H54 (cell line): ENCODE data around the gene PLAAT5.
"Not testable (repeated sequence)": the region's sequence is repeated elsewhere in the genome, so short reads cannot be mapped to it uniquely, and the experiment has no call there.

Experiments
- DNase-seq: peaks from one replicate; pipeline ENCODE4 v3.0.0; 2011; ENCODE audit warnings: low spot score, mixed read lengths; ENCODE audit not compliant: insufficient read length
- FAIRE-seq: peaks from 3 replicates; lab custom pipeline; 2011; peaks lifted over from hg19 to GRCh38; lab: Jason Lieb, UNC
- POLR2A ChIP-seq: IDR thresholded peaks from 2 replicates; pipeline ENCODE4 v1.6.1; 2011; ENCODE audit warnings: low read depth, mild to moderate bottlenecking, low read length

Gene PLAAT5

GRCh38 chr11:63485777-63486176 is 5.2 kb downstream of the PLAAT5 start:
- DNase-seq (no peak), FAIRE-seq (no peak)
- TF ChIP-seq POLR2A: no peak

GRCh38 chr11:63480039-63480438 is 10.9 kb downstream of the PLAAT5 start:
- peak; percentile 55 for FAIRE-seq
- no peak for TF ChIP-seq POLR2A
- no peak for DNase-seq

DNA sequence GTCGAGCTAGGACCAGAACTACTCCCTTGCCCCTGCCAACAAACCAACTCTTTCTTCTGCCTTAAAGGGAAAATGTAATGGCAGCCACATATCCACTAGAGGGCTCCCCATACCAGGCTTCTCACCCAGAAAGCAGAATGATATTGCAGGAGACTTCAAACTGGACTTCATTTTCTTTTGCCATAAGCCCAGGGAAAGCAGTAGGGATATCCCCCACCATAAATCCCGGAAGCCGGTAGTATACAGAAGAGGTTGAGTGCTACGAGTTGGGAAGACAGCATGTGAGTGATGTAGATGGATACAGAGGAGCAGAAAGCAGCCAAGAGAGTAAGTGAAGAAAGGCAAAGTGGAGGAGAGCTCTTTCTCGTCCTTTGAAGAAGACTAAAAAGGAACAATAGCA is 12.1 kb downstream of the PLAAT5 start:
- DNase-seq: peak; percentile 68
- FAIRE-seq: peak; percentile 97
- TF ChIP-seq POLR2A: no peak

- no peak for DNase-seq
- no peak for FAIRE-seq
These were observed 14.3 kb downstream of the PLAAT5 start for GRCh38 chr11:63476618-63477017.

GRCh38 chr11:63472372-63472771 is 18.6 kb downstream of the PLAAT5 start:
- no peak for TF ChIP-seq POLR2A
- DNase-seq: no peak
- no peak for FAIRE-seq

More at GRCh38 chr11:63476618-63477017, 14.3 kb downstream of the PLAAT5 start:
- TF ChIP-seq POLR2A: no peak

DNA sequence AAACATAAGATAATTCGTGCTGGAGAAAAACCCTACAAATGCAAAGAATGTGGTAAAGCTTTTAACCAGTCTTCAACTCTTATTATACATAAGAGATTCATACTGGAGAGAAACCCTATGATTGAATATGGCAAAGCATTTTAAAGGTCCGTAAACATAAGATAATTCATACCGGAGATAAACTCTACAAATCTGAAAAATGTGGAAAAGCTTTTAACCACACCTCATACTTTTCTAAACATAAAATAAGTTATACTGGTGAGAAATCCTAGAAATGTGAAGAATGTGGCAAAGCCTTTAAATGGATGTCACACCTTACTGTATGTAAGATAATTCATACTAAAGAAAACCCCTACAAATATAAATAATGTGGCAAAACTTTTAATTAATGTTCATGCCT is 20.7 kb downstream of the PLAAT5 start:
- TF ChIP-seq POLR2A: no peak
- FAIRE-seq (no peak), DNase-seq (no peak)

DNA sequence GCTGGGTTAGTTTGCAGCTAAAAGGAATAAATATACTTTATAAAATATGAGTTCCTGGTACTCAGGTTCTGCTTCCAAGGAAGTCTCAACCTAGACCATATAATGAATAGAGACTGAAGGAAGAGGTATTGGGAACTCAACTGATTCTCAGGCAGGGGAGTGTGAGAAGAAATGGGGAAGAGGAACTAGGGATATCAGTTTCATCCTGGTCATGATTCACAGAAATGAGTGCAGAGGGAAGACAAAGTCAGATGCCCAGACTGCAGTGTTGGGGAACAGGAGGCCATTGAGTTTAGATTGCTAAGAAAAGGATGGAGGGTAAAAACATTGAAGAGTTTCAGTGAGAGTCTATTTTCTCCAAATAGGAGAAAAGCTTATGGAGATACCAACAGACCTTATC is 28.8 kb downstream of the PLAAT5 start:
- DNase-seq (no peak), FAIRE-seq (no peak)
- TF ChIP-seq POLR2A: no peak

DNA sequence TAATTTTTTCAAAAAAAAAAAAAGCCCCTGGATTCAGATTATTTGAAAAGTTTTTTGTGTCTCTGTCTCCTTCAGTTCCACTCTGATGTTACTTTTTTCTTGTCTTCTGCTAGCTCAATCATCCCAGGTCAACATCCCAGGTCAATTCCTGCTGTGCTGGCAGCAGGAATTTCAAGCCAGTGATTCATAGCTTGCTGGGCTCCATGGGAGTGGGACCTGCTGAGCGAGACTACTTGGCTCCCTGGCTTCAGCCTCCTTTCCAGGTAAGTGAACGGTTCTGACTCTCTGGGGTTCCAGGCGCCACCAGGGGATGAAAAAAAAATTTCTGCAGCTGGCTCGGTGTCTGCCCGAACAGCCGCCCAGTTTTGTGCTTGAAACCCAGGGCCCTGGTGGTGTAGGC is 31.4 kb downstream of the PLAAT5 start:
- TF ChIP-seq POLR2A: no peak
- no peak for FAIRE-seq
- DNase-seq: no peak

DNA sequence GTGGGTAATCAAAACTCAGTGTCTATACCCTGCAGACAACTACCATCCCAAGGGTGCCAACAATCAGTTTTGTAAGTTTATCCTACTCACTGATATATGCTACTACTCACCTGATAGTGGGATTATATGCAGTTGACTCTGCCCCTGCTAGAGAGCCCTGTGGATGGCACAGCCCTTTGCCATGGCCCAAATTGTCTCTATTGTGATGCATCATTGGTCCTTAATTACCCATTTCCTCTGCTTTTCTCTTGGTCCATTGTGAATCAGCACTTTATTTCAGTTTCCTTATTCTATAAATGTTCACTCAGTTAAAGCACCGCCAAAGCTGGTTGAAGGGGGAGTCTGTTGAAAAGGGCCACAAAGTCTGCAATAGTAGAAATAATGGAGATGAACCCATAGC is 42.3 kb downstream of the PLAAT5 start:
- FAIRE-seq (no peak), DNase-seq (no peak)
- no peak for TF ChIP-seq POLR2A

DNA sequence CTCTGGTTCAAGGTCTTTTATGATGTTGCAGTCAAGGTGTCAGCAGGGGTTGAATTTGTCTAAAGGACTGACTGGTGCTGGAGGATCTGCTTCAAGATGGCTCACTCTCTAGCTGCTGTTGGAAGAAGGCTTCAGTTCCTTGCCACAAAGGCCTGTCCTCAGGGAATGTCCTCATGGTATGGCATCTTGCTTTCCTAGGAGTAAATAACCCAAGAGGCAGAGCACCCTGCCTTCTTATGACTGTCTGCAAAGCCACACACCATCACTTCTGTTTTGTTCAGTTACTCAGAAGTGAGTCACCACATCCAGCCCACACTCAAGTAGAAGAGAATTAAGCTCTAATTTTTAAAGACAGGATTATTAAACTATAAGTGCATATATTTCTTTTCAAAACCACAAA is 45.2 kb downstream of the PLAAT5 start:
- DNase-seq: peak; percentile 12
- no peak for TF ChIP-seq POLR2A
- FAIRE-seq: no peak

DNA sequence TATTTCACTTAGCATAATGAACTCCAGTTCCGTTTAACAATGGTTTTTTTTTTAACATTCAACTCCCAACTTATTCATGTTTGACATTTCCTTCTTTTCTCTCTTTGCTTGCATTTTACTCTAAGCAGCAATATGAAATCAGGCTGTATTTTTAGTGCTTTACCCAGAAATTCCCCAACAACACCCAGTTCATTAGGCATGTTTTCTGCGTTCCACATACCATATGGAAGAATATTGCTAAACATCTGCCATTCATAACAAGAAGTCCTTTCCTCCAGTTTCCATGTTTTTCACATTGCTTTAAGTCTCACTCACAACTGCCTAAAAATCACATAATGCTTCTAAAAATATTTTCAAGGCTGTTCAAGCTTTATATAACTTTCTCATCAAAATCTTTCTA is 45.8 kb downstream of the PLAAT5 start:
- no peak for TF ChIP-seq POLR2A
- DNase-seq (no peak), FAIRE-seq (no peak)

DNA sequence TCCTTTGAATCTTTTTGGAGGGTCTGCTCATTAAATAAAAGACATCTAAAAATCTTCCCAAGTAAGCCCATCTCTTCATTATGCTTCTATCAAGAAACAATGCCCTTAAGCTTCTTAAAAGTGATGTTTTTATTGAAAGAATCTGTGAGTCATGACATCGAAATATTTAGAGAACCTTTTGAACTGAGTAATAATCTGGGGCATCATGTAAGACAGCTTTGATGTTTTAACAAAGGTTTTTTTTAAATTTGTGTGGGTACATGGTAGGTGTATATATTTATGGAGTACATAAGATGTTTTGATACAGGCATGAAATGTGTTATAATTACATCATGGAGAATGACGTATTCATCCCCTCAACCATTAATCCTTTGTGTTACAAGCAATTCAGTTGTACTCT is 46.8 kb downstream of the PLAAT5 start:
- DNase-seq (no peak), FAIRE-seq (no peak)
- TF ChIP-seq POLR2A: no peak

- FAIRE-seq: no peak
- no peak for DNase-seq
- no peak for TF ChIP-seq POLR2A
These were observed 47.3 kb downstream of the PLAAT5 start for GRCh38 chr11:63443714-63444113.

DNA sequence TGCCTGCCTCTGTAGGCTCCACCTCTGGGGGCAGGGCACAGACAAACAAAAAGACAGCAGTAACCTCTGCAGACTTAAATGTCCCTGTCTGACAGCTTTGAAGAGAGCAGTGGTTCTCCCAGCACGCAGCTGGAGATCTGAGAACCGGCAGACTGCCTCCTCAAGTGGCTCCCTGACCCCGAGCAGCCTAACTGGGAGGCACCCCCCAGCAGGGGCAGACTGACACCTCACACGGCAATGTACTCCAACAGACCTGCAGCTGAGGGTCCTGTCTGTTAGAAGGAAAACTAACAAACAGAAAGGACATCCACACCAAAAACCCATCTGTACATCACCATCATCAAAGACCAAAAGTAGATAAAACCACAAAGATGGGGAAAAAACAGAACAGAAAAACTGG is 55.1 kb downstream of the PLAAT5 start:
- DNase-seq, FAIRE-seq: not testable (repeated sequence)

DNA sequence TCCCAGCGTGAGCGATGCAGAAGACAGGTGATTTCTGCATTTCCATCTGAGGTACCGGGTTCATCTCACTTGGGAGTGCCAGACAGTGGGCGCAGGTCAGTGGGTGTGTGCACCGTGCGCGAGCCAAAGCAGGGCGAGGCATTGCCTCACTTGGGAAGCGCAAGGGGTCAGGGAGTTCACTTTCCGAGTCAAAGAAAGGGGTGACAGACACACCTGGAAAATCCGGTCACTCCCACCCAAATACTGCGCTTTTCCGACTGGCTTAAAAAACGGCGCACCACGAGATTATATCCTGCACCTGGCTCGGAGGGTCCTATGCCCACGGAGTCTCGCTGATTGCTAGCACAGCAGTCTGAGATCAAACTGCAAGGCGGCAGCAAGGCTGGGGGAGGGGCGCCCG is 55.6 kb downstream of the PLAAT5 start:
- DNase-seq, FAIRE-seq: not testable (repeated sequence)

DNA sequence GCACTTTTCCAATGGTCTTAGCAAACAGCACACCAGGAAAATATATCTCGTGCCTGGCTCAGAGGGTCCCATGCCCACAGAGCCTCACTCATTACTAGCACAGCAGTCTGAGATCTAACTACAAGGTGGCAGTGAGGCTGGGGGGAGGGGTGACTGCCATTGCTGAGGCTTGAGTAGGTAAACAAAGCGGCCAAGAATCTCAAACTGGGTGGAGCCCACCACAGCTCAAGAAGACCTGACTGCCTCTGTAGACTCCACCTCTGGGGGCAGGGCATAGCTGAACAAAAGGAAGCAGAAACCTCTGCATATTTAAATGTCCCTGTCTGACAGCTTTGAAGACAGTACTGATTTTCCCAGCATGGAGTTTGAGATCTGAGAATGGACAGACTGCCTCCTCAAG is 60.2 kb downstream of the PLAAT5 start:
- not testable (repeated sequence) for DNase-seq, FAIRE-seq
